ENCODE results near the gene TMEM82. TPM values are rescaled to one million over a fixed set of nuclear protein-coding genes. Genes with fewer than 3 reads are reported as not detected.

TMEM82 gene
- total RNA-seq, 1 donor from 2014 or later = not detected

GRCh38 chr1:15775706-15776105 lies 33.4 kb downstream of the TMEM82 start:
- H3K27ac ChIP-seq (ENCODE audit: low read depth, low read length) = no peak overlapping the region
- Mint-ChIP-seq H3K9me3 (ENCODE audit: unreplicated experiment) (no peaks in the 10 kb centered on the region), H3K27me3 (ENCODE audit: low read depth, unreplicated experiment) (no peaks in the 10 kb centered on the region), H3K4me3 (ENCODE audit: unreplicated experiment) (peak overlapping the region; percentile 69), H3K4me1 (ENCODE audit: low read depth, unreplicated experiment) (peaks cover 3% of the 10 kb centered on the region), H3K36me3 (ENCODE audit: low read depth, unreplicated experiment) (peaks cover 25% of the 10 kb centered on the region), H3K27ac (ENCODE audit: unreplicated experiment) (no peak overlapping the region)
- H2AFZ ChIP-seq (ENCODE audit: low read depth, low read length) = no peak overlapping the region
- H3K4me3 ChIP-seq (ENCODE audit: insufficient read depth, low read depth, low read length) = no peak overlapping the region
- peaks cover 15% of the 10 kb centered on the region for H3K79me2 ChIP-seq (ENCODE audit: insufficient read depth, low read length)
- FAIRE-seq (no peak), DNase-seq (ENCODE audit: low read depth) (peak; percentile 55)
- TF ChIP-seq EZH2 (IDR thresholded peaks at IDR 0.05; ENCODE audit: insufficient read depth, low read length) = no peak
- no peak for TF ChIP-seq CTCF (IDR thresholded peaks at IDR 0.05; ENCODE audit: insufficient read depth, low read depth, low read length)
- H3K9me3 ChIP-seq (ENCODE audit: insufficient read depth, low read depth, low read length) = no peaks in the 10 kb centered on the region
- peaks cover 3% of the 10 kb centered on the region for H3K4me1 ChIP-seq (ENCODE audit: insufficient read depth, low read length)
- no peak overlapping the region for H3K9ac ChIP-seq (ENCODE audit: low read length)
- peak overlapping the region; percentile 22 for H3K4me2 ChIP-seq (ENCODE audit: low read length)
- peaks cover 63% of the 10 kb centered on the region for H4K20me1 ChIP-seq (ENCODE audit: insufficient read depth, low read length)
- H3K36me3 ChIP-seq (ENCODE audit: insufficient read depth, low read length) = peaks cover 61% of the 10 kb centered on the region
- no peaks in the 10 kb centered on the region for H3K27me3 ChIP-seq (ENCODE audit: insufficient read depth, low read length)

GRCh38 chr1:15777909-15778707 lies 35.8 kb downstream of the TMEM82 start:
- peak overlapping the region; percentile 66 for H3K4me3 Mint-ChIP-seq (ENCODE audit: unreplicated experiment)
- peaks cover 58% of the 10 kb centered on the region for H3K36me3 ChIP-seq (ENCODE audit: insufficient read depth, low read length)

More at GRCh38 chr1:15777909-15778707, 35.8 kb downstream of the TMEM82 start:
- DNase-seq (ENCODE audit: low read depth) (no peak), FAIRE-seq (no peak)
- Histone ChIP-seq H4K20me1 (ENCODE audit: insufficient read depth, low read length) (peaks cover 65% of the 10 kb centered on the region), H3K9ac (ENCODE audit: low read length) (no peak overlapping the region), H3K4me3 (ENCODE audit: insufficient read depth, low read depth, low read length) (no peak overlapping the region), H3K27ac (ENCODE audit: low read depth, low read length) (no peak overlapping the region), H3K27me3 (ENCODE audit: insufficient read depth, low read length) (no peaks in the 10 kb centered on the region), H3K4me1 (ENCODE audit: insufficient read depth, low read length) (peaks cover 3% of the 10 kb centered on the region), H3K79me2 (ENCODE audit: insufficient read depth, low read length) (peaks cover 3% of the 10 kb centered on the region), H3K4me2 (ENCODE audit: low read length) (no peak overlapping the region), H3K9me3 (ENCODE audit: insufficient read depth, low read depth, low read length) (no peaks in the 10 kb centered on the region), H2AFZ (ENCODE audit: low read depth, low read length) (no peak overlapping the region)
- Mint-ChIP-seq H3K9me3 (ENCODE audit: unreplicated experiment) (no peaks in the 10 kb centered on the region), H3K4me1 (ENCODE audit: low read depth, unreplicated experiment) (peaks cover 3% of the 10 kb centered on the region), H3K36me3 (ENCODE audit: low read depth, unreplicated experiment) (peaks cover 16% of the 10 kb centered on the region), H3K27ac (ENCODE audit: unreplicated experiment) (no peak overlapping the region), H3K27me3 (ENCODE audit: low read depth, unreplicated experiment) (no peaks in the 10 kb centered on the region)
- no peak for TF ChIP-seq CTCF (IDR thresholded peaks at IDR 0.05; ENCODE audit: insufficient read depth, low read depth, low read length)
- no peak for TF ChIP-seq EZH2 (IDR thresholded peaks at IDR 0.05; ENCODE audit: insufficient read depth, low read length)

All from astrocyte (in vitro differentiated cells and primary cell).